Nephron (organoid): ENCODE results near the gene KPNA6.

Experiments used
- H3K27ac Mint-ChIP-seq, 3 experiments: 2 replicates each; pipeline ENCODE4 v1.8.0; 2020; ENCODE audit warnings: mixed read lengths in 3 of 3, mild to moderate bottlenecking in 2 of 3, moderate library complexity in 1 of 3
- H3K27me3 Mint-ChIP-seq: 2 replicates; pipeline ENCODE4 v1.8.0; 2021; ENCODE audit warnings: low read depth, mild to moderate bottlenecking, moderate library complexity, mixed read lengths
- H3K36me3 Mint-ChIP-seq: 2 replicates; pipeline ENCODE4 v1.8.0; 2020; ENCODE audit warnings: low read depth, mixed read lengths
- H3K4me1 Mint-ChIP-seq: 2 replicates; pipeline ENCODE4 v1.8.0; 2020; ENCODE audit warnings: mixed read lengths
- H3K4me3 Mint-ChIP-seq, 3 experiments: 2 replicates each; pipeline ENCODE4 v1.8.0; 2020; ENCODE audit warnings: mild to moderate bottlenecking in 3 of 3, mixed read lengths in 3 of 3, moderate library complexity in 2 of 3
- H3K9me3 Mint-ChIP-seq: 2 replicates; pipeline ENCODE4 v1.8.0; 2020; ENCODE audit warnings: mixed read lengths
- CTCF ChIP-seq, 3 experiments: fragments of 200-600 bp; sonication (generic); IDR thresholded peaks; one replicate each; pipeline ENCODE4 v1.5.0; 2021; ENCODE audit warnings: antibody characterized with exemption in 3 of 3; ENCODE audit not compliant: unreplicated experiment in 3 of 3

Gene KPNA6

GRCh38 chr1:32099426-32099825, 8.4 kb upstream of the KPNA6 start:
- H3K36me3 Mint-ChIP-seq = peaks cover 54% of the 10 kb centered on the region
- TF ChIP-seq CTCF (IDR thresholded peaks at IDR 0.05; ENCODE audit: unreplicated experiment in 3 of 3) = no peak
- H3K9me3 Mint-ChIP-seq = no peaks in the 10 kb centered on the region

DNA sequence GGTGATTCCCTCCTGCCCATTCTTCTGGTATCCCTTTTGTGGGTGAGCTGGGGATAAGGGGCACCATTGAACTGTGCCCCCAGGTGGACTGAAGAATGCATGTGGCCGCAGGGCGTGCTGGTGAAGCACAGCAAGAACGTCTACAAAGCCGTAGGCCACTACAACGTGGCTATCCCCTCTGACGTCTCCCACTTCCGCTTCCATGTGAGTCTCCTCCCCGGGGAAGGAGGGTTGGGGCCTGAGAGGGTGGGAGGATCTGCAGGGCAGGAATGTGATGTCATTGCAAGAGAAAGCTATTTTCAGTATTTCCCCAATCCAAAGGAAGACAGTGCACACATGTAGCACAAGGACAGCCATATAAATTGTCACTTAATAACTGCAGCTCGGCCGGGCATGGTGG, 7.5 kb upstream of the KPNA6 start:
- Mint-ChIP-seq H3K27me3 (no peaks in the 10 kb centered on the region), H3K4me1 (no peaks in the 10 kb centered on the region), H3K4me3 (no peak overlapping the region), H3K27ac (no peak overlapping the region), H3K36me3 (peaks cover 46% of the 10 kb centered on the region), H3K9me3 (no peaks in the 10 kb centered on the region)
- no peak for TF ChIP-seq CTCF (IDR thresholded peaks at IDR 0.05; ENCODE audit: unreplicated experiment in 3 of 3)

More at GRCh38 chr1:32099426-32099825, 8.4 kb upstream of the KPNA6 start:
- Mint-ChIP-seq H3K4me3 (no peak overlapping the region), H3K4me1 (no peaks in the 10 kb centered on the region), H3K27me3 (no peaks in the 10 kb centered on the region), H3K27ac (no peak overlapping the region)

GRCh38 chr1:32100807-32101708, 6.8 kb upstream of the KPNA6 start:
- no peaks in the 10 kb centered on the region for H3K9me3 Mint-ChIP-seq
- no peaks in the 10 kb centered on the region for H3K27me3 Mint-ChIP-seq
- TF ChIP-seq CTCF (IDR thresholded peaks at IDR 0.05; ENCODE audit: unreplicated experiment in 3 of 3) = no peak
- H3K4me1 Mint-ChIP-seq = no peaks in the 10 kb centered on the region
- peaks cover 39% of the 10 kb centered on the region for H3K36me3 Mint-ChIP-seq
- H3K27ac Mint-ChIP-seq = no peak overlapping the region
- H3K4me3 Mint-ChIP-seq = no peak overlapping the region

GRCh38 chr1:32104127-32104526, 3.7 kb upstream of the KPNA6 start:
- peaks cover 24% of the 10 kb centered on the region for H3K36me3 Mint-ChIP-seq
- H3K4me3 Mint-ChIP-seq = peak overlapping the region; percentile 13 to 39 (median 14)
- peak overlapping the region in 2 of 3 experiments; percentile 1 to 20 for H3K27ac Mint-ChIP-seq
- H3K4me1 Mint-ChIP-seq = peaks cover 9% of the 10 kb centered on the region
- H3K9me3 Mint-ChIP-seq = no peaks in the 10 kb centered on the region
- no peak for TF ChIP-seq CTCF (IDR thresholded peaks at IDR 0.05; ENCODE audit: unreplicated experiment in 3 of 3)
- H3K27me3 Mint-ChIP-seq = no peaks in the 10 kb centered on the region

GRCh38 chr1:32105338-32105737, 2.5 kb upstream of the KPNA6 start:
- no peaks in the 10 kb centered on the region for H3K27me3 Mint-ChIP-seq
- peak overlapping the region; percentile 55 to 70 (median 65) for H3K4me3 Mint-ChIP-seq
- no peaks in the 10 kb centered on the region for H3K9me3 Mint-ChIP-seq
- peaks cover 19% of the 10 kb centered on the region for H3K36me3 Mint-ChIP-seq
- H3K27ac Mint-ChIP-seq = peak overlapping the region in 2 of 3 experiments; percentile 29 to 44
- TF ChIP-seq CTCF (IDR thresholded peaks at IDR 0.05; ENCODE audit: unreplicated experiment in 3 of 3) = no peak
- H3K4me1 Mint-ChIP-seq = peaks cover 15% of the 10 kb centered on the region
